WERI-Rb-1 (cell line): Measurements from ENCODE around the gene CLK2.

Experiments
- DNase-seq: peaks from one replicate; pipeline ENCODE4 v3.0.0-alpha.2; 2020
- H3K27ac ChIP-seq: fragments of 250-450 bp; sonication (Bioruptor Pico); 2 replicates; pipeline ENCODE4 v1.5.1; 2020; ENCODE audit warnings: mild to moderate bottlenecking, moderate library complexity
- H3K27me3 ChIP-seq: fragments of 250-450 bp; sonication (Bioruptor Pico); 2 replicates; pipeline ENCODE4 v1.5.1; 2021; ENCODE audit warnings: mild to moderate bottlenecking, low read depth, moderate library complexity; ENCODE audit not compliant: insufficient read depth, severe bottlenecking
- H3K36me3 ChIP-seq: fragments of 250-450 bp; sonication (Bioruptor Pico); 2 replicates; pipeline ENCODE4 v1.5.1; 2020; ENCODE audit warnings: mild to moderate bottlenecking, moderate library complexity
- H3K4me3 ChIP-seq: 2 replicates; pipeline ENCODE4 v1.5.1; 2011; ENCODE audit warnings: low read depth, mild to moderate bottlenecking, control low read depth, low read length
- H3K9me3 ChIP-seq: fragments of 250-450 bp; sonication (Bioruptor Pico); 2 replicates; pipeline ENCODE4 v1.5.1; 2021; ENCODE audit warnings: mild to moderate bottlenecking, moderate library complexity; ENCODE audit not compliant: severe bottlenecking
- CTCF ChIP-seq: IDR thresholded peaks from 2 replicates; pipeline ENCODE4 v1.5.1; 2011; ENCODE audit warnings: low read depth, mild to moderate bottlenecking, control low read depth, inconsistent platforms, low read length

The CLK2 gene

GRCh38 chr1:155308493-155309422 is 35.5 kb upstream of the CLK2 start, which contains the start of gene FDPS:
FDPS (plus strand) TSS chr1:155308866; CDS start chr1:155309790, 924 bp downstream.
- Histone ChIP-seq H3K36me3 (peaks cover 41% of the 10 kb centered on the region), H3K4me3 (peak within 1 kb of the TSS; percentile 89), H3K9me3 (no peaks in the 10 kb centered on the region), H3K27ac (peak within 1 kb of the TSS; percentile 91), H3K27me3 (no peaks in the 10 kb centered on the region)
- peak; percentile 100 for DNase-seq
- no peak for TF ChIP-seq CTCF

- peak; percentile 69 for DNase-seq
- H3K27ac ChIP-seq = peak overlapping the region; percentile 66; the same call in 1 of the 2 replicates
These were observed 34.0 kb upstream of the CLK2 start for GRCh38 chr1:155307247-155307740.

GRCh38 chr1:155305881-155306391 is 32.6 kb upstream of the CLK2 start:
- no peak for TF ChIP-seq CTCF
- Histone ChIP-seq H3K27me3 (no peaks in the 10 kb centered on the region), H3K9me3 (no peaks in the 10 kb centered on the region), H3K27ac (no peak overlapping the region), H3K36me3 (peaks cover 15% of the 10 kb centered on the region), H3K4me3 (no peak overlapping the region)
- DNase-seq = no peak

More at GRCh38 chr1:155307247-155307740, 34.0 kb upstream of the CLK2 start:
- Histone ChIP-seq H3K27me3 (no peaks in the 10 kb centered on the region), H3K36me3 (peaks cover 29% of the 10 kb centered on the region), H3K9me3 (no peaks in the 10 kb centered on the region), H3K4me3 (no peak overlapping the region)
- peak; percentile 66 for TF ChIP-seq CTCF

- H3K27ac ChIP-seq = no peak overlapping the region
- no peaks in the 10 kb centered on the region for H3K27me3 ChIP-seq
- H3K36me3 ChIP-seq = peaks cover 4% of the 10 kb centered on the region
- H3K9me3 ChIP-seq = no peaks in the 10 kb centered on the region
- no peak for TF ChIP-seq CTCF
- no peak for DNase-seq
- H3K4me3 ChIP-seq = no peak overlapping the region
These were observed 31.3 kb upstream of the CLK2 start for GRCh38 chr1:155304558-155305063.

- Histone ChIP-seq H3K4me3 (no peak within 1 kb of the TSS), H3K27ac (no peak within 1 kb of the TSS), H3K9me3 (peaks cover 2% of the 10 kb centered on the region), H3K36me3 (no peaks in the 10 kb centered on the region), H3K27me3 (no peaks in the 10 kb centered on the region)
- DNase-seq = no peak
- TF ChIP-seq CTCF = no peak
These were observed 28.1 kb upstream of the CLK2 start, which contains the start of gene PKLR for GRCh38 chr1:155301342-155301841. PKLR (minus strand) TSS chr1:155301438; CDS start chr1:155301395, 43 bp downstream.
